ENCODE measurements around the gene ANKRD13A.
"Not testable (repeated sequence)": the region's sequence is repeated elsewhere in the genome, so short reads cannot be mapped to it uniquely, and the experiment has no call there.

Gene ANKRD13A

DNA sequence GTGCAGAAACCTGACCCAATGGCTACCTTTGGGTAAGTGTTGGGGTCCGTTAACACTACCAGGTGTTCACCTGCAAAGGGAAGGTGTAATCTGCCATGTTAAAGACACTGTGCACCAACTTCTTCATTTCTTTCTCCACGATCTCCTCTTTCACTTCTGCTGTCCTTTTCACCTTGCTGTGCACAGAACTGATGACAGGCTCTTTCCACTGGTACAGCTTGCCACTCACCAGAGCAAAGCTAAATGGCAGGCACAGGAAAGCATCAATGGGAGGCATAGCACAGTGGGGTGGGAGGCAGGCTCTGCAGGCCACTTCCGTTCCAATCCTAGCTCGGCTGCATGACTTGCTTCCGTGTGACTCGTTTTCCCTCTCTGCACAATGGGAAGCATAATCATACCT, 51.7 kb downstream of the ANKRD13A start:
- no peak overlapping the region for H3K4me3 ChIP-seq (ENCODE audit: low read depth, low read length)
- ChIA-PET POLR2A (no interaction called here), CTCF (interaction anchor here (2.2 kb wide), 1 partner anchor 8 kb away, joined by 8 read pairs; no protein-coding TSS in a partner anchor)
- no peak for DNase-seq (ENCODE audit: low read depth, low spot score)
- TF ChIP-seq, protein P1, sequence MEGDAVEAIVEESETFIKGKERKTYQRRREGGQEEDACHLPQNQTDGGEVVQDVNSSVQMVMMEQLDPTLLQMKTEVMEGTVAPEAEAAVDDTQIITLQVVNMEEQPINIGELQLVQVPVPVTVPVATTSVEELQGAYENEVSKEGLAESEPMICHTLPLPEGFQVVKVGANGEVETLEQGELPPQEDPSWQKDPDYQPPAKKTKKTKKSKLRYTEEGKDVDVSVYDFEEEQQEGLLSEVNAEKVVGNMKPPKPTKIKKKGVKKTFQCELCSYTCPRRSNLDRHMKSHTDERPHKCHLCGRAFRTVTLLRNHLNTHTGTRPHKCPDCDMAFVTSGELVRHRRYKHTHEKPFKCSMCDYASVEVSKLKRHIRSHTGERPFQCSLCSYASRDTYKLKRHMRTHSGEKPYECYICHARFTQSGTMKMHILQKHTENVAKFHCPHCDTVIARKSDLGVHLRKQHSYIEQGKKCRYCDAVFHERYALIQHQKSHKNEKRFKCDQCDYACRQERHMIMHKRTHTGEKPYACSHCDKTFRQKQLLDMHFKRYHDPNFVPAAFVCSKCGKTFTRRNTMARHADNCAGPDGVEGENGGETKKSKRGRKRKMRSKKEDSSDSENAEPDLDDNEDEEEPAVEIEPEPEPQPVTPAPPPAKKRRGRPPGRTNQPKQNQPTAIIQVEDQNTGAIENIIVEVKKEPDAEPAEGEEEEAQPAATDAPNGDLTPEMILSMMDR (IDR thresholded peaks at IDR 0.05; ENCODE audit: insufficient read depth, low read length, missing control alignments) = no peak

DNA sequence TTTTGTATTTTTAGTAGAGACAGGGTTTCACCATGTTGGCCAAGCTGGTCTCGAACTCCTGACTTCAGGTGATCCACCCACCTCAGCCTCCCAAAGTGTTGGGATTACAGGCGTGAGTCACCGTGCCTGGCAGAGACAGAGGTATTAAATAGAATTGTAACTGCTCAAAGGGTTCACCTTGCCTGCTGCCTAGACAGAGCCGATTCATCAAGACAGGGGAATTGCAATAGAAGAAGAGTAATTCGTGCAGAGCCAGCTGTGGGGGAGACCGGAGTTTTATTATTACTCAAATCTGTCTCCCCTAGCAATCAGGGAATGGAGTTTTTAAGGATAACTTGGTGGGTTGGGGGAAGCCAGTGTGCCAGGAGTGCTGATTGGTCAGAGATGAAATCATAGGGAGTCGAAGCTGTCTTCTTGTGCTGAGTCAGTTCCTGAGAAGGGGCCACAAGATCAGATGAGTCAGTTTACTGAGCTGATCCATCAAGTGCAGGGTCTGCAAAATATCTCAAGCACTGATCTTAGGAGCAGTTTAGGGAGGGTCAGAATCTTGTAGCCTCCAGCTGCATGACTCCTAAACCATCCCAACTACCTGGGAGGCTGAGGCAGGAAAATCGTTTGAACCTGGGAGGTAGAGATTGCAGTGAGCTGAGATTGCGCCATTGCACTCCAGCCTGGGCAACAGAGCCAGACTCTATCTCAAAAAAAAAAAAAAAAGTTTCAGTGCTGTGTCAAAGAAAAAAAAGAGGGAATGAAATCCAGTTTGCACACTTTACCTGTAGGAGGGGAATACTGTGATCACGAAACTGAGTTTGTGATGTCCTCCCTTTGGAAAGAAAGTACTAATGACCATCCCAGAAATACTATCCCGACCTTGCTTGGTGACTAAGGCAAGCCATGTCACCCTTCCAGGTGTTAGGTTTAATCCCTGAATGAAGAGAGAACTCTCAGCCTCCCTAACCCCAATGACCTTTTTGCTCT, 56.4 kb downstream of the ANKRD13A start:
- POLR2A ChIA-PET = interaction anchor here (0.7 kb wide), 2 partner anchors 13 to 361 kb away, joined by 3 to 6 read pairs; no protein-coding TSS in a partner anchor
- DNase-seq (ENCODE audit: low read depth, low spot score) = peak; percentile 59
- CTCF ChIA-PET = interaction anchor here (1.5 kb wide), 1 partner anchor 44 kb away, joined by 4 read pairs; no protein-coding TSS in a partner anchor
- H3K4me3 ChIP-seq (ENCODE audit: low read depth, low read length) = not testable (repeated sequence)

DNA sequence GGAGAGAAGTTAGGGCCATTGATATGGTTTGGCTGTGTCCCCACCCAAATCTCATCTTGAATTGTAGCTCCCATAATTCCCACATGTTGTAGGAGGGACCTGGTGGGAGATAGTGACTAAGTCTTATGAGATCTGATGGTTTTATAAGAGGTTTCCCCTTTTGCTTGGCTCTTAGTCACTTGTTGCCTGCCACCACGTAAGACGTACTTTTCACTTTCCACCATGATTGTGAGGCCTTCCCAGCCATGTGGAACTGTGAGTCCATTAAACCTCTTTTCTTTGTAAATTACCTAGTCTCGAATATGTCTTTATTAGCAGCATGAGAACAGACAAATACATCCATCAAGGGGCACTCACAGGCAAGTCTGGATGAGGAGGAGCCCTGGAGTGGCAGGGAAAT, 57.4 kb downstream of the ANKRD13A start:
- H3K4me3 ChIP-seq (ENCODE audit: low read depth, low read length); DNase-seq (ENCODE audit: low read depth, low spot score); POLR2A ChIA-PET: not testable (repeated sequence)
- CTCF ChIA-PET = interaction anchor here (1.5 kb wide), 1 partner anchor 43 kb away, joined by 4 read pairs; no protein-coding TSS in a partner anchor

DNA sequence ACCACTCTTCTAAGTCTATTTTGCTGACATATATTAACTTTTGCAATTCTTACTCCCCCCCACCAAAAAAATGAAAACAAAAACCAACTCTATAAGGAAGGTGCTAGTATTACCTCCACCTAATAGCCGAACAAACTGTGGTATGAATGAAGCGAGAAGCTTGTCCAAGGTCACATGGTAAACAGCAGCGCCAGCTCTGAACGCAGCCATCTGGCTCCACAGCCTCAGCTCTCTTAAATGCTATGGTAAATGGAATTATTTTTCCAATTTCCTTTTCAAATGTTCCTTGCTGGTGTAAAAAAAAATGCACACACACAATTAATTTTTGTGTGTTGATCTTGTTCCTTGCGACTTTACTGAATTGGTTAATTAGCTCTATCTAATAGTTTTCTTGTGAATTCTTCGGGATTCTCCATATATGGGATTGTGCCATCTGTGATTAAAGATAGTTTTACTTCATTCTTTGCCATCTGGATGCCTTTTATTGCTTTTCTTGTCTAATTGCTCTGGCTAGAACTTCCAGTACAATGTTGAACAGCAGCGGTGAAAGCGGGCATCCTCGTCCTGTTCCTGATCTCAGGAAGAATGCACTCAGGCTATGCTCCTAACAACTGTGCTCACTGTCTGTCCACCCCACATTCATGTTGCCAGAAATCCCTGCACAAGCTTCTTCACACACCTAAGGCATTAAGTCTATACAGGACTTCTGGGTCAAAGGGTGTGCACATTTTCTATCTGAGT, 59.8 kb downstream of the ANKRD13A start:
- ChIA-PET CTCF (interaction anchor here (1.0 kb wide), 1 partner anchor 12 kb away, joined by 3 read pairs; no protein-coding TSS in a partner anchor), POLR2A (no interaction called here)
- H3K4me3 ChIP-seq (ENCODE audit: low read depth, low read length) = no peak overlapping the region
- TF ChIP-seq, protein P1 (IDR thresholded peaks at IDR 0.05; ENCODE audit: insufficient read depth, low read length, missing control alignments) = no peak
- no peak for DNase-seq (ENCODE audit: low read depth, low spot score)

DNA sequence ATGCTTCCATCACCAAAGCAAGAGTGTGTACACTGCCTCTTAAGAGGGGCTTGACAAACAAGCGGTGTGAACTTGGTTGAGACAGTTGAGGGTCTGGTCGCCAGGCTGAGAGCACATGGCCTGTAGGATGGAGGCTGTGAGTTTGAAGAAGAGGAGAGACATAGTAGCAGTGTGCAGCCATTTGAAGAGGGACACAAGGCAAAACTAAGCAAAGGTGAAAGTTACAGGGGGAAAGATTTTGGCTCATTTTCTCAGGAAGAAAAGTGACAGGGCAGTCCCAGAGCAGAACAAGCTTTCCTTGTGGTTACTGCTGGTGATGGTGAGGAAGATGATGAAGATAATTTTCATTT, 60.4 kb downstream of the ANKRD13A start:
- no peak for DNase-seq (ENCODE audit: low read depth, low spot score)
- CTCF ChIA-PET = interaction anchor here (1.1 kb wide), 1 partner anchor 14 kb away, joined by 3 read pairs; no protein-coding TSS in a partner anchor
- TF ChIP-seq, protein P1 (IDR thresholded peaks at IDR 0.05; ENCODE audit: insufficient read depth, low read length, missing control alignments) = no peak
- POLR2A ChIA-PET = no interaction called here
- H3K4me3 ChIP-seq (ENCODE audit: low read depth, low read length) = no peak overlapping the region

DNA sequence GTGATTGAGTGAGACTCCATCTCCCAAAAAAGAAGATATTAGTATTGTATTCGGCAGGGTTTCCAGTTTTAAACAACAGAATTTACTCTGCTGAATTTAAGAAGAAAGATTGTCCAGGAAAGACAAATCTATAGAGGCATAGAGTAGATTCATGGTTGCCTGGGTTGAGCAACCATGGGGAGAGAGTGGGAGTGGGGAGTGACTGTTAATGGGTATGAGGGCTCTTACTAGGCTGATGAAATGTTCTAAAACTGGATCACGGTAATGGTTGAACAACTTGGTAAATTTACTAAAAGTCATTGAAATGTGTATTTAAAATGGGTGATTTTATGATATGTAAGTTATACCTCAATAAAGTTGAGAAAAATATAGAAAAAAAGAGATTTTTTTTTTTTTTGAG, 63.0 kb downstream of the ANKRD13A start:
- TF ChIP-seq, protein P1 (IDR thresholded peaks at IDR 0.05; ENCODE audit: insufficient read depth, low read length, missing control alignments) = no peak
- CTCF ChIA-PET = no interaction called here
- no peak for DNase-seq (ENCODE audit: low read depth, low spot score)
- H3K4me3 ChIP-seq (ENCODE audit: low read depth, low read length) = no peak overlapping the region
- POLR2A ChIA-PET = no interaction called here

DNA sequence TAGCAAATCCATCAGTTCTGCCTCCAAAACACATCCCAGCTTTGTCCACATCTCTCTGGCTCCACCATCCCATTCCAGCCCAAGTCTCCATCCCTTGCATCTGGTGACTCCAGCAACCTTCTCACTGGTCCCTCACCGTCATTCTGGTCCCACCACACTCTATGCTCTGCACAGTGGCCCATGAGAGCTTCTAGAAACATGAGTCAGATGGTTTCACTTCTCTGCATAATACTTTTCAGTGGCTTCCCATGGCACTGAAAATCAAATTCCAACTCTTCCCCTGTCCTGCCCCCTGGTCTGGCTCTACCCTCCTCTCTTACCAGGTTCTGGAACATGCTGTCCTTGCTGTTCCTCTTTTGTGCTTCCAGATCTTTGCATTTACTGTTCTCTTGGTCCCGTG, 66.3 kb downstream of the ANKRD13A start:
- ChIA-PET CTCF (interaction anchor here (0.6 to 1.0 kb wide), 2 partner anchors 8 to 9 kb away, joined by 3 read pairs; no protein-coding TSS in a partner anchor), POLR2A (no interaction called here)
- H3K4me3 ChIP-seq (ENCODE audit: low read depth, low read length) = no peak overlapping the region
- DNase-seq (ENCODE audit: low read depth, low spot score) = no peak
- TF ChIP-seq, protein P1 (IDR thresholded peaks at IDR 0.05; ENCODE audit: insufficient read depth, low read length, missing control alignments) = no peak
